Stimulated activated naive CD4-positive, alpha-beta T cell treated with Interleukin-2 at 50 U/mL for 16 hours (primary cell): ENCODE measurements around the gene CPNE7.
"Not testable (repeated sequence)": the region's sequence is repeated elsewhere in the genome, so short reads cannot be mapped to it uniquely, and the experiment has no call there.

ENCODE experiments used
- DNase-seq: peaks from one replicate; lab custom pipeline; 2025; lab: John Stamatoyannopoulos, UW

CPNE7 gene

GRCh38 chr16:89567656-89568594 lies 7.6 kb upstream of the CPNE7 start:
- no peak for DNase-seq

DNA sequence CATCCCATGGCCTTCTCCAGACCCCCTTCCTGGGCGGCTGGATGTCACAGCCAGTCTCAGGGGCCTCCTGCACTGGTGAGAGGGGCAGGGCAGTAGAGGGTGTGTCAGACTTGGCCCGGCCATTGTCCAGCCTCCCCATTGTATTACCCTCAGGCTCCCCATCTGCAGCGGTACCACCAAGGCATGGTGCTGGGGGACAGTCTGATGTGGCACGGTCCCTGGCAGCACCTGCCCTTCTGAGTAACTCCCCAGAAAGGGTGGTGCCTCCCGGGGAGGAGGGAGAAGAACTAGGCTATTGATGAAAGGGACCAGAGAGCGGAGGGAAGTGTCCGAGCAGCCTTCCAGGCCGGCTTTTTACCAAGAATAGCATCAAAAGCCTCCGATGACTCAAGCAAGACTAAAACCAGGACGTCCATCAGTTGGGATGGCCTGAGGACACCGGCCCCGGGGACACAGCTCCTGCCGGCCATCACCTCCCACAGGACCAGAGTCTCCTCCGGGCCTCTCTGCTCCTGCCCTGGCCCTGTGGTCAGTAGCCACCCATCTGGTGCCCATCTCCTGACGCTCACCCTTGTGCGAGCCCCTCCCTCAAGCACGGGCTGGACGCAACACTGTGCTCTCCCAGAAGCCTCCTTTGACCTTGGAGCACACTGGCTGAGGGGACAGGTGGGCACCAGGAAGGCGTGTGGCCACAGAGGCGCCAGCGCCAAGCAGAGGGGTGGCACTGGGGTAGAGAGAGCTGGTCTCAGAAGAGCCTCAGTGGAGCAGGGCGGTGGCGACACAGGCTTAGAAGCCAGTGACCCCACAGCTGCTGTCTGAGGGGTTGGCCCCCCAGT lies 5.8 kb upstream of the CPNE7 start:
- DNase-seq = no peak

DNA sequence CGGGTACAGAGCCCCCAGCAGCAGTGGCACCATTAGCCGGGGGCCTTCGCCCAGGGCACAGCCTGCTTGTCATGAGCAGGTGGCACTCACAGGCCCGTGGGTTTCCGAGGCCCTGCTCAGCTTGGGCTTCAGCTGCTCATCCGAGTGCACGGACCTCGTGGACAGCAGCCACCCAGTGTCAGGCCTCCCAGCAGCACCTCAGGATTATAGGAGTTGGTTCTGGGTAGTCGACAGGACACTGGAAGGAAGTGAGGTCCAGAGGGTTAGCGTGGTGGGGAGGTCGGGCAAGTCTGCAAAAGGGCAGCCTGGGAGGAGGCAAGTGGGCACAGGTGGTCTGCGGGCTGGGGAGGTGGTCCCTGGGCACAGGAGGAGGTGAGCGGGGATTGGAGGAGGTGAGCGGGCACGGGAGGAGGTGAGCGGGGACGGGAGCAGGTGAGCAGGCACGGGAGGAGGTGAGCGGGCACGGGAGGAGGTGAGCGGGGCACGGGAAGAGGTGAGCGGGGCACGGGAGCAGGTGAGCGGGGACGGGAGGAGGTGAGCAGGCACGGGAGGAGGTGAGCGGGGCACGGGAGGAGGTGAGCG lies 5.1 kb upstream of the CPNE7 start:
- no peak for DNase-seq

DNA sequence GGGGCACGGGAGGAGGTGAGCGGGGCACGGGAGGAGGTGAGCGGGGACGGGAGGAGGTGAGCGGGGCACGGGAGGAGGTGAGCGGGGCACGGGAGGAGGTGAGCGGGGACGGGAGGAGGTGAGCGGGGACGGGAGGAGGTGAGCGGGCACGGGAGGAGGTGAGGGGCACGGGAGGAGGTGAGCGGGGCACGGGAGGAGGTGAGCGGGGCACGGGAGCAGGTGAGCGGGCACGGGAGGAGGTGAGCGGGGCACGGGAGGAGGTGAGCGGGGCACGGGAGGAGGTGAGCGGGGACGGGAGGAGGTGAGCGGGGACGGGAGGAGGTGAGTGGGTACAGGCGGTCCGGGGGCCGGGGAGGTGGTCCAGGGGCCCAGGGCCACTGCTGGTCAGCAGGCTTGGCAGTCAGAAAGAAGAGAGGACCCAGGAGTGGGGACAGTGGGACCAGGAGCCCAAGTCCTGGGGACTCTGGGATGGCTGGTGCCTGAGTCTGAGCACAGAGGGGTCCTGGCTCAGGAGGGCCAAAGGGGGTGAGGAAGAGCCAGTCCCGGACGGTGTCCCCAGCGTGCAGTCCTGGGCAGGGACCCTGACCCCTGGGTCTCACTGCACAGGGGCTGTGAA lies 4.5 kb upstream of the CPNE7 start:
- not testable (repeated sequence) for DNase-seq

DNA sequence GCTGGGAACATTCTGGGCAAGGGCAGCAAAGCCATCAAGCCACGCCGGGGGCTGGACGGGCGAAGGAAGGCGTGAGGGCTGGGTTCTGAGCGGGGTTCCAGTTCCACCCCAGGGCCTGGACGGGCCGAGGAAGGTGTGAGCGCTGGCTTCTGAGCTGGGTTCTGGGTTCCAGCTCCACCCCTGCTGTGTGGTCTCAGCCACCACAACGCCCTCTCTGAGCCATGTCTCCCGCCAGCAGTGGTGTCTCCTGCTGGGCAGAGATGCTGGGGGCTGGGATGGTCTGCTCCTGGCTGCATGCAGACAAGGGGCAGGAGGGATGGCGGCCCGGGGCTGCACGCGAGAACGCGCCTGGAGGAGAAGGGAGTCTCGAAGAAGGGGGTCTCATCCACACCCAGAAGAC lies 3.9 kb upstream of the CPNE7 start:
- no peak for DNase-seq

DNA sequence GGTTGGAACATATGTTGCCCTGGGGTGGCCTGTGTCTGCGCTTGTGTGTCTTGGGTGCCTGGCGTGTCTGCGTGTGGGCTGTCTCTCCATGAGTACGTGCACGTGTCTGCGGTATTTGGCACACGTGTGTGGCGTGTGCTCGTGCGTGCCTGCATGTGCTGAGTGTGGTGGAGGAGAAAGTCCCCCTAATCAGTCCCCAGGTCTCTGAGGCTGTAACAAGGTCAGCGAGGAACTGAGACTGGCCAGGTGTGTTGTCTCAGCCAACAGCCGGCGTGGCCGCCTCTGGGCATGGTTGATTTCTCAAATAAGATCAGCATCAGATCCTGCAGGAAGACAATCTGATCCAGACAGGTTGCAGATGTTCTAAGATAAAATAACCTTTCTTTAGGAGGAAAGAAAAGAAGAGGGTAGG lies 3.5 kb upstream of the CPNE7 start:
- DNase-seq = no peak

DNA sequence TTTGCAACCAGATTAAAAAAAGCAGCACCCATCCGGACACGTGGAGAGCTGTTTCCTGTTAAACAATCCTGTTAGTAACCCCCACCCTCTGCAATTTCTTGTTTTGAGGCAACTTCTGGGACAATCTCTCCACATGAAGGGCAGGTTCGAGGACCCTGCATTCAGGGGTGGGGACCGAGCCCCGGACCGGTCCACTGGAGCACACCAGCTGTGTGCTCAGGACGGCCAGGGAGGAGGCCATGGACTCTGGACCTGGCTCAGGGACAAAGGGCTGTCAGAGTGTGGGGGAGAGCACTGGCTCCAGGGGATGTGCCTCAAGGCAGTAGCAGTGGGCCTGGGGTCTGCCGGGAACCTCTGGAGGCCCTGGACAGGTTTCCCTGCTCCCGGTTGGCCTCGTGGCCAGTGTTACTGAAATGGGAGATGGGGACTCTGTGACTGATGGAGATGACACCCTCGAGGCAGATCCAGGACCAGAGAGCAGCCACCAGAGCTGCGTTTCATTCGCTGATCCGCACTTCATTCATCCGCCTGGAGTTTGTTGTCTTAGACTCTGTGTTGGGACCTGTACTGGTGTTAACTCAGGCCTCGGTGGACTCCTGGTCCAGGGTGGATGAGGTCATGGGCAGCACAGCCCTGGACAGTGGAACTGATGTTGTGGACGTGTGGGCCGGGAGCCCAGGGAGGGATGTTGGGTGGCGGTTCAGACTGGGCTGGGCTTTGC lies 2.9 kb upstream of the CPNE7 start:
- no peak for DNase-seq

DNA sequence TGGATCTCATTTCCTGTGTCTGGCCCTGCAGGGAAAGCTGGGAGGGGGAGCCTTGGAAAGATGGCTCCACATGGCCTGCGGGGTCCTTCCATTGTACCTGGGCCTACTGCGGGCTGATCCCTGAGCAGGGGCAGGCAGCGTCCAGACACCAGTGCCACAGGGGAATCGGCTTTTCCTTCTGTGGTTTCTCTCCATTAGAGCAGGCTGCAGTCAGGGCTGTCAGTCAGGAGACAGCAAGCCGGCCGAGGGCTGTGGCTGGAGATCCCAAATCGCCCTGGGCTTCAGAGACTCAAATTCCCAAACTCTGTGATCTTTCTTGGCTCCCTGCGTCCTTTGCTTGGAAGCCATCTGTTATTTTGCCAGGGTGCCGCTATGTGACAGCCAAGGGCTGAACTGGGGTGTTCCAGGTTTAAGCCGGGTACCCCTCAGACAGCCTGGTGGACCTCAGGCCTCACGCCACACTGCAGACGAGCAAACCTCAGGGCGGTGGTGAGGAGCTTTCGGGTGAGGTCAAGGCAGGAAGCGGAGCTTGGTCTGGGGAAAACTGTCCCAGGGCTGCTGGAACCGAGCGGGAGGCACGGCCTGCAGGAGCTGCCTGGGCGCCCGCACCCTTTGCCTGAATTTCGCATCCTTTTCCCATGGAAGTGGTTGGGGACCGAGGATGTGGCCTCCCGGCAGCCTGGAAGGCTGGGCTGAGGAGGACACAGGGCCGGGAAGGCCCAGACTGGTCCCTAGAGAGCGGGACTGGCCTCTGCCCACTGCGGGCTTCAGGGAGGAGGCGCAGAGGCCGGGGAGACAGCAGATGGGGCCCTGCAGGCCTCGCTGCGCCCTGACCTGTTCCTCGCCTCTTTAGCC lies 1.5 kb upstream of the CPNE7 start:
- no peak for DNase-seq

GRCh38 chr16:89574681-89575246 lies 794 bp upstream of the CPNE7 start:
- peak; percentile 52 for DNase-seq

- no peak for DNase-seq
Measured at GRCh38 chr16:89576153-89577054, 846 bp downstream of the CPNE7 start.

GRCh38 chr16:89577055-89577759 lies 1.6 kb downstream of the CPNE7 start:
- DNase-seq = no peak

DNA sequence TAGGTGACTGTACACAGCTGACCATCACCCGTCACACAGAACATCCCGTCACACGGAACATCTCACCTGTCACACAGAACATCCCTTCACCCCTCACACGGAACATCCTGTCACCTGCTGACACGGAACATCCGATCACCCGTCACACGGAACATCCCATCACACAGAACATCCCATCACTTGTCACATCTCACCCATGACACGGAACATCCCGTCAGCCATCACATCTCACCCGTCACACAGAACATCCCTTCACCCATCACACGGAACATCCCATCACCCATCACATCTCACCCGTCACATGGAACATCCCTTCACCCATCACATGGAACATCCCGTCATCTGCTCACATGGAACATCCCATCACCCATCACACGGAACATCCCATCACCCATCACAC lies 3.8 kb downstream of the CPNE7 start:
- DNase-seq = no peak

- no peak for DNase-seq
Measured at GRCh38 chr16:89581045-89581695, 5.6 kb downstream of the CPNE7 start.

GRCh38 chr16:89581861-89582563 lies 6.5 kb downstream of the CPNE7 start:
- no peak for DNase-seq

DNA sequence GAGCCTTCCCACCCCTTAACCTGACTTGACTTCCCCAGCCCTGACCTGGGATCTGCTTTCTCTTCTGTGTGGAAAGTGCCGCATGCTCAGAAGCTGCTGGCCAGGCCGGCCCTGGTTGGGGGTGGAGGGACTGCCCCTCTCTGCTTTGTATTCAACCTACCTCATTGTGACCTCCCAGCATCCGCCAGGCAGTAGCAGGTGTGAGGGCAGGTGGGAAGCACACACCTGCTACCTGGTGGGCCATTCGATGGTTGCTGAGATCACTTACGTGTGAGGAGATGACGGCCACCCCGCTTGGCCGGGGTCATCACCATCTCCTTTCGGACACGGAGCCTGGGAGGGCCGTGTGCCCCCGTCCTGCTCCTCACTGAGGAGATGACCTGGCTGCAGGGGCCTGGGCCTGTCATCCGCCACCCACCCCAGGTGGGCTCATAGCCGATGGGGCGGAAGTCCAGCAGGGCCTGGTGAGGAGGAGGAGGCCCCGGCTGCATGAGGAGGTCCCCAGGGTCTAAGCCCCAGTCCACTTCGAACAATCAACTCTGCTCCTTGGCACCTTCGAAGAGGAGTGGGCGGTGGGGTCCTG lies 7.1 kb downstream of the CPNE7 start:
- no peak for DNase-seq

DNA sequence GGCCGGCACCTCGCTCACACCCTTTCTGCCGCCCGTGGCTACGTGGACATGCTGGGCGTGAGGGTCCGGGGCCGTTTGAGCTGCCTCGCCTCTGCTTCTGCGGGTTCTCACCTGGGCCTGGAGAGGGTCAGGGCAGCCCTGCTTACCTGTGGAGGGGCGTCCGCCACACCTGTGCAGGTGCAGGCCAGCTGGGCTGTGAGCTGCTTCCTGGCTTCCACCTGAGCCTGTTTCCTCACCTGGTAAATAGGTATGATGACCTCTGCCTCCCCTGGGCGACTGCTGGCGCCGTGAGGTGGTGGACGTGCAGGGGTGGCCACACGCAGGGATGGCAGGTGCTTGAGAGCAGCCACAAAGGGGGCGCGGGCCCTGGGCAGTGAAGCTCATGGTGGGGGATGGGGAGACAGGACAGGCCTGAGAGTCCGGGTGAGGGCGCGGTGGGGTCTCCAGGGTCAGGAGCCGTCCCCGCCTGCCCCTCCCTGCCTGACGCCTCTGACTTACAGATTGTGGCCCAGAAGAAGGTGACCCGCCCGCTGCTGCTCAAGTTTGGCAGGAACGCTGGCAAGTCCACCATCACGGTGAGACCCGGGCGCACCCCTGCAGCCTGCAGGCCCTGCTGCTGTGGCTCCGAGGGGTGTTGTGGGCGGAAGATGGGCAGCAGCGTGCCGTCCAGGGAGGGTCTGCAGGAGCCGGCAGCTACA lies 7.8 kb downstream of the CPNE7 start:
- DNase-seq = no peak
